EH (cell line): ENCODE data around the gene GGA2.
"Not testable (repeated sequence)": the region's sequence is repeated elsewhere in the genome, so short reads cannot be mapped to it uniquely, and the experiment has no call there.

Experiments used
- DNase-seq: peaks from one replicate; pipeline ENCODE4 v3.0.0-alpha.2; 2015; ENCODE audit warnings: low read depth

The GGA2 gene

DNA sequence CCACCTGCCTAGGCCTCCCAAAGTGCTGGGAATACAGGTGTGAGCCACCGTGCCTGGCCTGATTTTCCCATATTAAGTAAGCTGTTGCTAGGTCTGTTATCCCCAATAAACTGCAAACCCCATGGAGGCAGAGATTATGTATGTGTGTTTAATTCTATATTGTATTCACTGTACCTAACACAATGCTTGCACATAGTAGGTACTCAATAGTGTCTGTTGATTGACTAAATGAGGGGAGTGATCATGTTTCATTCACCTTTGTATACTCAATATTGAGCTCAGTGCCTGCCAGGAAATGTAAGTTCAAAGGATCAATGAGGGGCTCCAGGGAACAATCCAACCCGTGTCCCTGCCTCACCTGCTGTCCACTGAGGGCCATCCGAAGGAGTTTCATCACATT, 14.6 kb upstream of the GGA2 start:
- DNase-seq = no peak

DNA sequence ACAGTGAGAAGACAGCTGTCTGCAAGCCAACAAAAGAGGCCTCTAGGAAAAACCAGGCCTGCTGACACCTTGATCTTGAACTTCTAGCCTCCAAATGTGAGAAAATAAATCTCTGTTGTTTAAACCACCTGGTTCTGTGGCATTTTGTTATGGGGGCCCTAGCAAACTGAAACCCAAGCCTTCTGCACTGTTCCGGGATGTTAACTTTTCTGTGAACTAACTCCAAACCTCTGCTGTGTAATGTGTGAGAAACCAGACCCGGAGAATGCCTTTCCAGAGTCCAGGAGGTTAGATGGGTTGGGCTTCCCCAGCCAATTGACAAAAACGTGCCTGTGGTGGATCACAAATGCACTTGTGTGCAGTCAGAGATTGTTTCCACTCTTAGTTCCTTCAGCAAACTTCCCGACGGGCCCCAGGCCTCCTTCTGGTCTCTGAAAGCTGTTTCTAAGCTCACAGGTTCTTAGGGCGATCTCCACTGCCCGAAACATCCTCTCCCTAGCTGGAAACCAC, 13.6 kb upstream of the GGA2 start:
- DNase-seq = no peak

DNA sequence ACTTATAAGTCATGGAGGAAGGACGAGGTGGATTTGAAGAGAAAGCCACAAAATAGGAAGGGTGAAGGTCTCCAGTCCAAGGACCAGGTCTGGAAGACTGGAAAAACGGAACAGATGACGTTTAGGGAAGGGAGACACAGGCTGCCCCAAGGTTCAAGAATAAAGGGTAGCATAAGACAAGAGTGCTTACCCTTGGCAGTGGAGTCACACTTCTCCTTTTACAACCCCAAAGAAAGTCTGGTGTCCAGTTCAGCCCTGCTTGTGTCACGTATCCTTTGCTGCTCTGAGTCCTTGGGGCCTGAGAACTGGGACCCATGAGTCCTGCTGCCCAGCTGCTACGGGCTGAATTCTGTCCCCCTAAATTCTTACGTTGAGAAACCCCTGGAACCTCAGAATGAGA, 13.0 kb upstream of the GGA2 start:
- no peak for DNase-seq

DNA sequence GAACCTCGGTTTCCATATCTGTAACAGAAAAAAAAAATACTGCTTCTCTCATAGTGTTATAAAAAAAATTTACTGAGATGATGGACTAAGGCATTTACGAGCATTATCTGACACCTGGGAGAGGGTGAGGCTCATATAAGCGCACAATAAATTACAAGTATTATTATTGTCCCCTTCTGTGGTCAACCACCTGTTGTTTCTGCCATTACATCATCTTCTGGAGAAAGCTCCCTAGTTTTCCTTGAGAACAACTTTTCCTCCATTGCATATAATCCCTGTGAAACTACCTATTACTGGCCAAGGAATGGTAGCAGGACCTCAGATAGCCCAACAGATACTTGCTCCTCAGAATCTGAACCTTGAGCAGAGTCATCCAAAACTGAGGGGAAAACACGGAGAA, 11.7 kb upstream of the GGA2 start:
- DNase-seq = no peak

DNA sequence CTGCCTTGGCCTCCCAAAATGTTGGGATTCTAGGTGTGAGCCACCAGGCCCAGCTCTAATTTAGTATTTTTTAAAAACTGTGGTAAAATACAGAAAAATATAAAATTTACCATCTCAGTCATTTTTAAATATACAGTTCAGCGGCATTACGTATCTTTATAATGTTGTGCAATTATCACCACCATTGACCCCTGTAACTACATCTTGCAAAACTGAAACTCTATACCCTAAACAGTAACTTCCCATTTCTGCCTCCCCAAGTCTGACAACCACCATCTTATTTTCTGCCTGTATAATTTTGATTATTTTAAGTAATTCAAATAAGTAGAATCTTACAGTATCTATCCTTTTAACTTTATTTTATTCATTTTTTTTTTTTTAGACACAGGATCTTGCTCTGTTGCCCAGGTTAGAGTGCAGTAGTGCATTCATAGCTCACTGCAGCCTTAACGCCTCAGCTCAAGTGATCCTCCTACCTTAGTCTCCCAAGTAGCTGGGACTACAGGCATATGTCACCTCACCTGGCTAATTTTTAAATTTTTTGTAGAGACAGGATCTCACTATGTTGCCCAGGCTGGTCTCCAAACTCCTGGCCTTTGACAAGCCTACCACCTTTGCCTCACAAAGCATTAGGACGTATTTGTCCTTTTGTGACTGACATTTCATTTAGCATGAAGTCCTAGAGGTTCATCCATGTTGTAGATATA, 10.9 kb upstream of the GGA2 start:
- DNase-seq = no peak

DNA sequence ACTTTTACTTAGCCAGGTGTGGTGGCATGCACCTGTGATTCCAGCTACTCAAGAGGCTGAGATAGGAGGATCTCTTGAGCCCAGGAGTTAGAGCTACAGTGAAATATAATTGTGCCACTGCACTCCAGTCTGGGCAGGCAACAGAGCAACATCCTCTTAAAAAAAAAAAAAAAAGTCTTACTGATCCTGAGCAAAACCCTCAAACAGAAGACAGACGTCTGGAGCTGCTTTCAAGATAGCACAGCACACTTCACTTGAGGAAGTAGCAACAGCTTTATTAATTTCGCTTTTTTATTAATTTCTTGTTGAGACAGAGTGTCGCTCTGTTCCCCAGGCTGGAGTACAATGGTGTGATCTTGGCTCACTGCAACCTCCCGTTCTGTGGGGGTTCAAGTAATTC, 10.2 kb upstream of the GGA2 start:
- no peak for DNase-seq

DNA sequence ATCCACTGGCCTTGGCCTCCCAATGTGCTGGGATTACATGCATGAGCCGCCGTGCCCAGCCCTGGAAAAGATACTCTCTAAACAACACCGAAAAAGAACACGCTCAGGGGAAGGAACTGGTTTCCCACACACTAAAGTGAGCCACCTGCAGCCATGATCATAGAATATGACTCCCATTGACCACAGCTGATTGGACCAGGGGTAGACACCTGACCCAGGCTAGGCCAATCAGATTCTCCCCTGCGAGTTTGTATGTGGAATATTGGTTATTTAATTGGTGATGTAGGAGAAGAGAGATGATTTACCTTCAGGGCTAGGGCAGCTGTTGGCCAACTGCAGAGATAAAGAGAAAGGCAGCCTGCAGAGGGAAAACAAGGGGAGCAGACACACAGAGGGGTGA, 9.0 kb upstream of the GGA2 start:
- no peak for DNase-seq

DNA sequence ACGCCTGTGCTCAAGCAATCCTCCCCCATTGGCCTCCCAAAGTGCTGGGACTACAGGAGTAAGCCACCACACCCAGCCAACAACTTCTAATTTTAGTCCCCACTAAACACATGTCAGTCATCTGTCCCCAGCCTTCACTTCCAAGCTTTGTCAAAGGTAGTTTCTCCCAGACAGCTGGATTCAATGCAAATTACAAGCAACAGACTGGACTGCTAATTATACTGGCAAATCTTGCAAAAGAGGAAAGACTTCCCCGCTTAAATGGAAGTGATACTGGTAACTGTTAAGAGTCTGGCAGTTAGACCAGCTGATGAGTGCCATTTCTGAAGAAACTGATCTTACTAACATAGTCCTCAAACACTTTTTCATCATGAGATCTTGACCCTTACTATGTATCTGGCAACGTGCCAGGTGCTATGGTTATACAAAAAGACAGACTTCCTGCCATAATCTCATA, 8.2 kb upstream of the GGA2 start:
- DNase-seq = no peak

DNA sequence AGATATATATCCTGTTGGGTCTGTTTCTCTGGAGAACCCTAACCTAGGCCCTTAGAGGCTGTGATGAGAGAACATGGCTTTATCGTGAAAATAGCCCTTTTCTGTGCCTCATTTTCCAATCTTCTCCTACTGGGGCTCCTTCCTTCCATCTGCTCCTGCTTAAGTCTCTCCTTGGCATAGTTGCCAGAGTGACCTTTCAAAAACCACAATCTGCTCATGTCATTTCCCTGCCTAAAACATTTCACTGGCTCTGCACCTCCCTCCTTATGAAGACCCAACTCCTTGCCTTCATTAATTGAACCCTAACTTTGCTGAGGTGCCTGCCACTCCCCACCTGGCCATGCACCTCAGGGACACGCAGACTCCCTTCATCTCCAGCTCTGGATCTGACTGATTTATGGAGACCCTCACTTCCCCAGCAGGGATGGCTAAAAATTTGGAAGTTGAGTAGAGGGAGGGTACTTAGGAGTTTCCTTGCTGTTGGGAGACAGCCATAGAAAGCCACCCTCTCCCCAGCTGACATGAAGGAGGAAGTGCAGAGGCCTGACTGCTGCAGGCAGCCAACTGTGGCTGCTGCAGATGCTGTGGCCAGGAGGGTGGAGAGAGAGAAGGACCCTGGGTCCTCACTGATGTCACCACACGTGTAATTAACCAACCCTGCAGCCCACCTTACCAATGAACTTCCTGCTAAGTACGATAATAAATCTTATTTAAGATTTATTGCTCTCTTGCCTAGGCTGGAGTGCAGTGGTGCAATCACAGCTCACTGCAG, 6.3 kb upstream of the GGA2 start:
- DNase-seq = no peak

DNA sequence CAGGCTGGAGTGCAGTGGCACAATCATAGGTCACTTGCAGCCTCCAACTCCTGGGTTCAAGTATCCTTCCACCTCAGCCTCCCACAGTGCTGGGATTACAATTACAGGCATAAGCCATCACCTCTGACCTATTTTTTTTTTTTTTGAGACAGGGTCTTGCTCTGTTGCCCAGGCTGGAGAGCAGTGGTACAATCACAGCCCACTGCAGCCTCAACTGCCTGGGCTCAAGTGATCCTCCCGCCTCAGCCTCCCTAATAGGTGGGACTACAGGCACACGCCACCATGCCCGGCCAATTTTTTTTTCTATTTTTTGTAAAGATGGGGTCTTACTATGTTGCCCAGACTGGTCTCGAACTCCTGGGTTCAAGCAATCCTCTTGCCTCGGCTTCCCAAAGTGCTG, 5.6 kb upstream of the GGA2 start:
- DNase-seq = no peak

DNA sequence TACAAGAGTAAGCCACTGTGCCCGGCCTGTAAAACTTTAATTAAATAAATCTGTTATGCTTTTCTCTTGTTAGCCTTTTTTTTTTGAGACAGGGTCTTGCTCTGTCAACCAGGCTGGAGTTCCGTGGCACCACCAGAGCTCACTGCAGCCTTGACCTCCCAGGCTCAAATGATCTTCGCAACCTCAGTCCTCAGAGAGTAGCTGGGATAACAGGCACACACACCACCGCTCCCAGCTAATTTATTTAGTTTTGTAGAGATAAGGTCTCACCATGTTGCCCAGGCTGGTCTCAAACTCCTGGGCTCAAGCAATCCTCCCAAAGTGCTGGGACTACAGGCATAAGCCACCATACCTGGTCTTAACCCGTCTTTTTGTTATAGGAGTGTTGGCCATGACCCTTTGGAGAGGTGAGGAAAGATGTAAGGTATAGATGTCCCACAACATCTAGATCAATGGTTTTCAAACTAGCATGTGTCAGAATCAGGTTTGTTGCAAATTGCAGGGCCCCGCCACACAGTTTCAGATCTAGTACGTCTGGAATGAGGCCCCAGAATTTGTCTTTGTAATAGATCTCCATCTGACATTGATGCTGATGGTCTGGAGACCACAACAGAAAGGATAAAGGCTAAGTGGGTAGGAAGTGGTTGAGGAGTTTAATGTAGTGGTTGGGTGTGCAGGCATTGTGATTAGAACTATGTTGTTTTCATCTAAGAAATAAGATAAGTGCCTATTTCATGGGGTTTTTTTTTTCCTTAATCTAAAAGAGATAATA, 4.3 kb upstream of the GGA2 start:
- DNase-seq = no peak

DNA sequence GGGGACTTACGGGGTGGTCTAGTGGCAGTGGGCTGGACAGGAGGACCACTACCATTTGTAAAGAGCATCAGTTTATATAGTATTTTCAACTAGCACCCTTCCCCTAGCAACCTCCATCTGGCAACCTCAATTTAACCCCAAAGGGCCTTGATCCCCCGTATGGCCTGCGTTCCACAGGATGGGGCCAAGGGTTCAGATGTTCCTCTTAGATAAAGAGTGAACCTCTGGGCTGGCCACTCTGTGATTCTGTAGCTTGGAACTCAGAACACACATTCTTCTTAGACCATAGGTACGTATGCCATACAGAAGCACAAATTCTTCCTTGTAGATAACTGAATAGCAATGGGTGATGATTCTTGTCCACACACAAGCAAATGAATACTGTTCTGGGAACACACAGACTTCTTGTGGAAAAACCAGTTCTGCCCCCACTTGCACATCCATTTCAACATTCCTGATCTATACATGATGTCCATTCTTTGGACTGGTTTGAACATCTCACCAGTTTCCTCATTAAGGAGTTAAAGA, 1.9 kb upstream of the GGA2 start:
- no peak for DNase-seq

DNA sequence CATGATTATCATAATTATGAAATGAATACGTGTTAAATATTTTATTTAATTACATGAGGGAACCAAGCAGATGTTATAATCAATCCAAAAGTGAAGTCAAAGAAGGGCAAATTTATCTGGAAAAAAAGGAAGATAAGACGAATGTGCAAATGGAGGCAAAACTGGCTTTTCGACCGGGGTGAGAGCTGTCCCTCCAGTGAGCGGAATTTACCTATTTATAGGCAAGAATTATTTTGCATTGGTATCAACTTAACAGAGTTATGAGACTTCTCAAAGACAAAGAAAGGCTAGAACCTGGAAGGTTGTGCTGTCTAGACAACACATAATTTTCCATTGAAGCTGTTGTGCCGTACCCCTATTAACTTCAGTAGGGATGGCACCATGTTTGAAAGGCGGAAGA, 1.4 kb upstream of the GGA2 start:
- no peak for DNase-seq

DNA sequence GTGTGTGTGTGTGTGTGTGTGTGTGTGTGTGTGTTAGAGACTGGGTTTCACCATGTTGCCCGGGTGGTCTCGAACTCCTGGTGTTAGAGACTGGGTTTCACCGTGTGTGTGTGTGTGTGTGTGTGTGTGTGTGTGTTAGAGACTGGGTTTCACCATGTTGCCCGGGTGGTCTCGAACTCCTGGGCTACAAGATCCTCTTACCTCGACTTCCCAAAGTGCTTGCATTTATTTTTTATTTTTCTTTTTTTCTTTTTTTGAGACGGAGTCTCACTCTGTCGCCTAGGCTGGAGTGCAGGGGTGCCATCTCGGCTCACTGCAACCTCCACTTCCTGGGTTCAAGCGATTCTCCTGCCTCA, 599 bp upstream of the GGA2 start:
- DNase-seq = not testable (repeated sequence)

DNA sequence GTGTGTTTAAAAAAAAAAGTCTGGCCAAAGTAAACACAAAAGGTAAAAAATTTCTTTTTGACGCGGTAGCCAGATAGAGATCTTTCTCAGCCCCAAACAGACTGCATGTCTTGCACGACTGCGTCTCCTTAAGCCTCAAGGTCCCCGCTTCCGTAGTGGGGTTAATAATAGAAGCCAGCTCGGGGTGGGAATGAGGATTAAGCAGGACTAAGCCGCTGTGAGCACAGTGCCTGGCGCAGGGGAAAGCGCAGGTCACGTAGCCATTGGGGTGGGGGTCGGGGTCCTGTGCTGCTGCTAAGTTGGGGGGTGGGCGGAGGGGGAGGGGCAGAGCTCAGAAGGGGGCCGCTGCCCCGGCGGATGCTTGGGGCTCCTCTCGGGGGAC, 521 bp downstream of the GGA2 start:
- peak; percentile 62 for DNase-seq

DNA sequence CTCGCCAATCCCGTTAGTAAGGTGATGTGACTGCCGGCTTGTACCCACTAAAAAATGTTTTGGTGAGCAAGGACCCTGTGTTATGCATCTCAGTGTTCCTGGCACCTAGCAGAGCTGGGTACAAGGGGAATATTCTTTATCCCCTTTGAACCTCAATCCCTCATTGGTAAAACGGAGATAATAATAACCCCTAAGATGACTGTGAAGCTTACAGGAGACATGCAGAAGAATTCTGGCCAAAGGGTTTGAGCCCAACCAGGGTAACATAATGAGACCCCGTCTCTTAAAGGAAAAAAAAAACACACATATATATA, 896 bp downstream of the GGA2 start:
- no peak for DNase-seq

DNA sequence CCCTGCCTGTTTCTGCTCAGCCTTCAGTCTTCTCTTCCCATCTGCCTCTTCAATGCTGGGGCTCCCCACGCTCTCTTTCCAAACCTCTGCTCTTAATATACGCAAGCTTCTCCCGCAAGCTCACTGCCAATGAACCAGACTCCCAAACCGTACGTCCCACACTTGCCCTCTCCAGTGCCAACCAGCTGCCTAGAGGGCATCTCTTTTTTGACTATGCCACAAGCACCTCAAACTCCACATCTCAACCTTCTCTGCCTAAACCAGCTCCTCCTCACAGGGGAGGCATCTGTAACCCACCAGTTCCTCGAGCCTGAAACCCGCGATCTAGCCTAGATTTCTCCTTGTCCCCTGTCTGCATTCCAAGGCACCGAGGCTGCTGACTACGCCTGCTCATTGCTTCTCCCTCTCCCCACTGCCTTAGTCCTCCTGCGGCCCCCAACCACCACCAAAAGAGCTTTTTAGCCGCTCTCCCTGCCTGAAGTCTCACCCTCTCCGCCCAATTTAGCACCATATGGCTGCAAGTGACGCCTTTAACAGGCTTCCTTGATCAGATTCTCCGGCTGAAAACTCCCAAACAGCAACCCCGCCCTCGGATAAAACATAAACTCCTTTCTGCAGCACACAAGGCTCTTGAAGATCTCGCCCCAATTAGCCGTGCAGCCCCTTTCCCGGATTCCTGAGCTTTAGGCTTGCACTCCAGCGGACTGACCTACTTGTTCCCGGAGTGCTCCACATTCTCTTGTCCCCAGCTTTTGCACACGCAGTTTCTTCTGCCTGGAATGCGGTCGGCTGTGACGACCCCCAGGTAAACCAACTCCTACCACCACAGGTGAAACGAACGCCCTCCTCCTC, 1.5 kb downstream of the GGA2 start:
- peak; percentile 33 for DNase-seq

DNA sequence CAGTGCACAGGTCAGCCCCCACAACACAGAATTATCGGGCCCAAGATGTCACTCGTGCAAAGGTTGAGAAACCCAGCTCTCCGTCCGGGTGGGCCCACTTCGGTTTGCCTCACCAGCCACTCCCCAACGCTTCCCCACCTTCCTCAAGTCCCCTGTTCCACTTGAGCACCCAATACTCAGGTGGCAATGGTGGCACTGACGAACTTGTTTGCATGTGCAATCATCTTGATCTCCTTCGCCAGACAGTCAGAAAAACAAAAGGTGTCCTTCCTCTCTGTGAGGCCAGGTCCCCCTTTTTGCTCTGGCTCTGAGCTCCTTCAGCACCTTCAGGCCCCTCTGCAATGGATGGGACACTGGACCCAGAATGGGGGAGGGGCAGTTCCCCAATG, 3.7 kb downstream of the GGA2 start:
- DNase-seq = no peak

DNA sequence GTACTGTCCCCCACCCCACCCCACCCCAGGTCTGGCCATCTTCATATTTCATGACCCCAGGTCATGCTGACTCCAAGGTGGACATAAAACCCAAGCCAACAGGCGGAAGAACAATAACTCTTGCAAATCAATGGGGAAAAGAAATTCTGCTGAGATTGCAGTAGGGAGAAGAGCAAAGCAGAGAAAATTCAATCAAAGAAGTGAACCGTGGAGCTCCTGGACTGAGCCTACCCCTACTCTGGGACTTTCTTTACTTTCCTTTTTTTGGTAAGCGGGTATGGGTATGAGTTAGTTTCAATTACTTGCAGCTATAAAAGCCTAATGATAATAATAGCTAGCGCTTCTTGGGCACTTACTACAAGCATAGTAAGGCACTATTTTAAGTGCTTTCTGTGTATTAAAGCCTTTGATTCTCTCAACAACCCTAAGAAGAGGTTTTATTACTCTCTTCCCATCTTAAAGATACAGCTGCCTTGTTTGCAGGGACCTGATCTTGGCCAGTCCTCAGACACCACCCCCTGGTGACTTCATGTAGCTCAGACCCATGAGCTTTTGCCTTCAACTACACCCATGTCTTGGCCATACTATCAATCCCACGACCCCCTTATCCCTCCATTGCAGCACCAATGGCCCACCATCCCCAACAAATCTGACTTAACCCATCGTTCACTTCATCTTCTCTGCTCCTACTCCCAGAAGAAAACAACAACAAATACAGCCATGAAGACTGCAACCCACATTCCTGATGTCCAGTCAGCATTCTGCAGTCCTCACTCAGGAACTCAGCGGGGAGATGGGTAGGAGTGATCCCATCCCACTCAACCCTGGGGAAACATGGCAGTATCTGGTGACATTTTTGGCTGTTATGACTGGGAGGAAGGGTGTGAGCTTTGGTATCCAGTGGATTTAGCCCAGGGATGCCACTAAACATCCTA, 4.4 kb downstream of the GGA2 start:
- peak; percentile 30 for DNase-seq

DNA sequence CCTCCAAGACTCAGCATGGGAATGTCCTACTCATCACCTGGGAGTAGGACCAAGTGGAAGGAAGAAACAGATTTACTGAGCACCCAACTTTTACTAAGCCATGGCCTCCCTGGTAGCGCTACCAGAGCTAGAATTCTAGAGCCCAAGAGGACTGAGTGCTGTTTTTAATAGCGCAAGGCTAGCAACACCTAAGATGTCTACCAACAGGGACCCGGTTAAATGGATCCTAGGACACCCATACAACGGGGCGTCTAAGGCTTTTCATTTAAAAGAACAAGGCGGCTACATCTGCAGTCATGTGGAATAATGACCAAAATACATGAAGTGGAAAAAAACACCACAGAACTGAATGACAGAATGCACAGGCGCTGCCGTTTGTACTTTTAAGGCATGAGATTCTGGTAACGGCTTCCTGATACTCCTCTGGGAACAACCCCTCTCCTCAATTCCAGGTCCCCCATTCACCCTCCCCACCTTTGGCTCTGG, 5.1 kb downstream of the GGA2 start:
- no peak for DNase-seq
